ENCODE results near the gene APBB1IP. TPM values are rescaled to one million over a fixed set of nuclear protein-coding genes. Genes with fewer than 3 reads are reported as not detected.

Gene APBB1IP
- total and polyA plus RNA-seq, 4 donors = 5.4 to 33.5 (median 19.1) TPM

Small RNAs within 50 kb of the gene (small RNA-seq; reads per million reads assigned to genes)
- not detected for gene RNA5SP307 (ENCODE audit: low replicate concordance)

Other genes with a start within 250 kb of the APBB1IP start
- not detected for gene GAD2, start 221.6 kb upstream of the APBB1IP start, total RNA-seq
- gene GAD2, start 221.6 kb upstream of the APBB1IP start, polyA plus RNA-seq = not detected